Natural killer cell (primary cell): ENCODE data around the gene PIK3C2A. TPM values are rescaled to one million over a fixed set of nuclear protein-coding genes. Genes with fewer than 3 reads are reported as not detected.
"Not testable (repeated sequence)": the region's sequence is repeated elsewhere in the genome, so short reads cannot be mapped to it uniquely, and the experiment has no call there.

Source experiments
- ATAC-seq, 3 donors: fragments of 150-1000 bp in 2 of 3; fragments of 200-7000 bp in 1 of 3; cut with Tn5 transposase; 1 replicate in 1 of 3; 2 replicates in 2 of 3; pipeline ENCODE4 v1.10.0; 2021; ENCODE audit warnings: mild to moderate bottlenecking in 2 of 3, moderate library complexity in 2 of 3
- DNase-seq, 2 donors: peaks; one replicate each; pipeline versions ENCODE4 v3.0.0 to v3.0.0-alpha.2; 2013 to 2021; ENCODE audit warnings: mixed read lengths in 1 of 2
- H3K27ac ChIP-seq: one replicate; pipeline ENCODE4 v1.5.1; 2013; ENCODE audit warnings: mild to moderate bottlenecking, low read length
- H3K27me3 ChIP-seq: one replicate; pipeline ENCODE4 v1.6.1; 2013; ENCODE audit warnings: low read length; ENCODE audit not compliant: control insufficient read depth, insufficient read depth
- H3K36me3 ChIP-seq: one replicate; pipeline ENCODE4 v1.6.1; 2013; ENCODE audit warnings: low read length; ENCODE audit not compliant: control insufficient read depth, insufficient read depth
- H3K4me1 ChIP-seq: one replicate; pipeline ENCODE4 v1.6.1; 2013; ENCODE audit warnings: low read length; ENCODE audit not compliant: control insufficient read depth, insufficient read depth
- H3K4me3 ChIP-seq: one replicate; pipeline ENCODE4 v1.5.1; 2013; ENCODE audit warnings: low read length
- H3K9me3 ChIP-seq: one replicate; pipeline ENCODE4 v1.6.1; 2013; ENCODE audit warnings: low read length; ENCODE audit not compliant: control insufficient read depth, insufficient read depth
- H3K27ac Mint-ChIP-seq, 2 donors: one replicate each; pipeline ENCODE4 v1.8.0; 2022; ENCODE audit warnings: mild to moderate bottlenecking in 2 of 2, mixed read lengths in 2 of 2, moderate library complexity in 1 of 2
- H3K27me3 Mint-ChIP-seq, 2 donors: one replicate each; pipeline ENCODE4 v1.8.0; 2022; ENCODE audit warnings: low read depth in 2 of 2, mixed read lengths in 2 of 2
- H3K36me3 Mint-ChIP-seq: one replicate; pipeline ENCODE4 v1.8.0; 2022; ENCODE audit warnings: mixed read lengths
- H3K4me1 Mint-ChIP-seq, 2 donors: one replicate each; pipeline ENCODE4 v1.8.0; 2022; ENCODE audit warnings: mixed read lengths in 2 of 2
- H3K4me3 Mint-ChIP-seq: one replicate; pipeline ENCODE4 v1.8.0; 2022; ENCODE audit warnings: mild to moderate bottlenecking, moderate library complexity, mixed read lengths
- H3K9me3 Mint-ChIP-seq, 2 donors: one replicate each; pipeline ENCODE4 v1.8.0; 2022; ENCODE audit warnings: mixed read lengths in 2 of 2
- WGBS: methylation state at CpG from one replicate; pipeline ENCODE4 v1.1.7; 2013; ENCODE audit warnings: missing lambda C conversion rate; ENCODE audit not compliant: insufficient coverage; 5-methylcytosine and 5-hydroxymethylcytosine counted together
- intact Hi-C: fragments of 100-400 bp; cut with micrococcal nuclease; formaldehyde crosslinking; loops from one replicate; pipeline ENCODE4 v1.14.2; 2022
- total RNA-seq, 4 donors: library from RNA; stranded (reverse); fragments of 120-200 nt in 1 of 4; gene quantifications; one replicate each; pipeline versions ENCODE4 v1.2.3 to v1.2.4, GENCODE V29; 2013 to 2022
- TF ChIP-seq, protein P1 (sequence below): fragments of 200-600 bp; IDR thresholded peaks from one replicate; pipeline ENCODE4 v1.8.0; 2022; ENCODE audit warnings: antibody characterized with exemption

PIK3C2A gene
- total RNA-seq, 3 donors from 2014 or later (not counting 1 experiment from before 2014, with no cell fraction given) = 68.2 to 82.3 (median 69.1) TPM

DNA sequence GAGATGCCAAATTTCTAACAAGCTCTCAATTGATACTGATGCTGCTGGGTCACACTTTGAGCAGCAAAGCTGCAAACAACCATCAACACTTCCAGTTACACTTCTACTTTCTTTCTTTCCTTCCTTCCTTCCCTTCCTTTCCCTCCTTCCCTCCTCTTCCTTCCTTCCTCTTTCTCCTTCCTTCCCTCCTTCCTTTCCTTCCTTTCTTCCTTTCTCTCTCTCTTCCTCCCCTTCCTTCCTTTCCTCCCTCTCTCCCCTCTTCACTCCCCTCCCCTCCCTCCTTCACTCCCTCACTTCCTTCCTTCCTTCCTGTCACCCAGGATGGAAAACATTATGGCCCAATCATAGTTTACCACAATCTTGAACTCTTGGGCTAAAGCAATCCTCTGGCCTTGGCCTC is 33.0 kb upstream of the PIK3C2A start:
- H3K4me1 Mint-ChIP-seq = peaks cover 5 to 12% of the 10 kb centered on the region in 2 donors
- ATAC-seq = no peak
- no peaks in the 10 kb centered on the region for H3K27me3 Mint-ChIP-seq

DNA sequence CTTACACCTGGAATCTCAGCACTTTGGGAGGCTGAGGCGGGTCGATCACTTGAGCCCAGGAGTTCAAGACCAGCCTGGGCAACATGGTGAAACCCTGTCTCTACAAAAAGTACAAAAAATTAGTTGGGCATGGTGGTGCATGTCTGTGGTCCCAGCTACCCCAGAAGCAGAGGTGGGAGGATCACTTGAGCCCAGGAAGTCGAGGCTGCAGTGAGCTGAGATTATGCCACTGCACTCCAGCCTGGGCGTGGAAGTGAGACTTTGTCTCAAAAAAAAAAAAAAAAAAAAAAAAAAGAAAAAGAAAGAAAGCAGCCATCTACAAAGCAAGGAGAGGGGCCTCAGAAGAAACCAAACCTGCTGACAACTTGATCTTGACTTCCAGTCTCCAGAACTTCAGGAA is 32.1 kb upstream of the PIK3C2A start:
- not testable (repeated sequence) for H3K4me3 Mint-ChIP-seq
- intact Hi-C loops = loop anchor here (10.0 kb wide), 1 partner anchor 115 kb away; the partner anchor contains the start of gene NCR3LG1

More for the DNA sequence above, 33.0 kb upstream of the PIK3C2A start:
- TF ChIP-seq, protein P1, sequence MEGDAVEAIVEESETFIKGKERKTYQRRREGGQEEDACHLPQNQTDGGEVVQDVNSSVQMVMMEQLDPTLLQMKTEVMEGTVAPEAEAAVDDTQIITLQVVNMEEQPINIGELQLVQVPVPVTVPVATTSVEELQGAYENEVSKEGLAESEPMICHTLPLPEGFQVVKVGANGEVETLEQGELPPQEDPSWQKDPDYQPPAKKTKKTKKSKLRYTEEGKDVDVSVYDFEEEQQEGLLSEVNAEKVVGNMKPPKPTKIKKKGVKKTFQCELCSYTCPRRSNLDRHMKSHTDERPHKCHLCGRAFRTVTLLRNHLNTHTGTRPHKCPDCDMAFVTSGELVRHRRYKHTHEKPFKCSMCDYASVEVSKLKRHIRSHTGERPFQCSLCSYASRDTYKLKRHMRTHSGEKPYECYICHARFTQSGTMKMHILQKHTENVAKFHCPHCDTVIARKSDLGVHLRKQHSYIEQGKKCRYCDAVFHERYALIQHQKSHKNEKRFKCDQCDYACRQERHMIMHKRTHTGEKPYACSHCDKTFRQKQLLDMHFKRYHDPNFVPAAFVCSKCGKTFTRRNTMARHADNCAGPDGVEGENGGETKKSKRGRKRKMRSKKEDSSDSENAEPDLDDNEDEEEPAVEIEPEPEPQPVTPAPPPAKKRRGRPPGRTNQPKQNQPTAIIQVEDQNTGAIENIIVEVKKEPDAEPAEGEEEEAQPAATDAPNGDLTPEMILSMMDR = no peak
- H3K27ac ChIP-seq = no peak overlapping the region
- no peaks in the 10 kb centered on the region for H3K27me3 ChIP-seq
- H3K27ac Mint-ChIP-seq = peak overlapping the region in 1 of 2 donors; percentile 52
- H3K4me1 ChIP-seq = peaks cover 11% of the 10 kb centered on the region
- H3K36me3 ChIP-seq = no peaks in the 10 kb centered on the region
- H3K9me3 ChIP-seq = no peaks in the 10 kb centered on the region
- intact Hi-C loops = no loop called here
- DNase-seq = no peak
- H3K4me3 Mint-ChIP-seq = no peak overlapping the region
- no peaks in the 10 kb centered on the region for H3K36me3 Mint-ChIP-seq
- no peak overlapping the region for H3K4me3 ChIP-seq
- H3K9me3 Mint-ChIP-seq = no peaks in the 10 kb centered on the region

DNA sequence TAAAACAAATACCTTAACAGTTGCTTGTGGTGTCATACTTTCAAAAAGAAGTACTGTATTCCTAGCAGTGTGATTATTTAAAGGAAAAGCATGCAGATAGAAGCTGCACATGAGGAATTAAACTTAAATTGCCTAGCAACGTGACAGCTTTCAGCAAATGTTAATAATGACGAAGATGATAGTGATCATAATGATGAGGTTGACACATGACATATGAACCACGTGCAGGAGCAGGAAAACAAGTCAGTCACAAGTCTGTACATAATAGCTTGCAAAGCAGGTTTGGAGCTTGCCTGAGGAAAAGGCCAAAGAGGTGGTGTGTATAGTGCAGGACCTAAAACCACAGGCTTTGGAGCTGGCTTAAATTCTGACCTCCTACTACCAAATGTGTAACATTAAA is 30.6 kb upstream of the PIK3C2A start:
- Mint-ChIP-seq H3K36me3 (no peaks in the 10 kb centered on the region), H3K4me1 (peaks cover 0 to 7% of the 10 kb centered on the region in 2 donors), H3K27me3 (no peaks in the 10 kb centered on the region)

More for the DNA sequence above, 32.1 kb upstream of the PIK3C2A start:
- H3K36me3 ChIP-seq, DNase-seq, H3K27ac Mint-ChIP-seq, H3K4me3 ChIP-seq, ATAC-seq, H3K9me3 ChIP-seq, H3K9me3 Mint-ChIP-seq, H3K27me3 Mint-ChIP-seq, H3K36me3 Mint-ChIP-seq, H3K27me3 ChIP-seq, H3K27ac ChIP-seq, H3K4me1 ChIP-seq: not testable (repeated sequence)
- 75% methylated on average over 4 of the region's 4 CpGs for WGBS
- H3K4me1 Mint-ChIP-seq = peaks cover 5 to 12% of the 10 kb centered on the region in 2 donors

DNA sequence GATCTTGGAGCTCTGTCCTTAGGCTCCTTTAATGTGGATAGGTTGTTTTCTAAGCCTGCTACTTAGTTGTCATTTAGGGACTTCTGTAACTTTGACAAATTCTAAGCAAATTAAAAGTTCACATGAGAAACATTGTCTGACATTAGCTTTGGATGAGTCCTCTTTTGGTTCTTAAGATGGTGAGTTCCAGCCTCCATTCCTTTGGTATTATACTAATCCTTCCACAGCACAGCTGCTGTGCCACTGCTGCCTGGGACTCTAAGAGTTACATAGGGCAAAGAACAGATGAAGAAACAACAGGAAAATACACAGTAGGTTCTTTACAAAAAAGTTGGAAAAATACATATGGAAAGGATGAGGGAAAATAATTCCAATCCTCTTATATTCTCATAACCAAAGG is 25.3 kb upstream of the PIK3C2A start:
- intact Hi-C loops = loop anchor here (5.0 to 10.0 kb wide), 3 partner anchors 44 to 449 kb away; partner anchors contain the start of genes NCR3LG1 and NUCB2
- TF ChIP-seq, protein P1 = no peak
- H3K4me1 ChIP-seq = peaks cover 5% of the 10 kb centered on the region

More for the DNA sequence above, 30.6 kb upstream of the PIK3C2A start:
- Mint-ChIP-seq H3K27ac (no peak overlapping the region), H3K4me3 (no peak overlapping the region), H3K9me3 (no peaks in the 10 kb centered on the region)
- intact Hi-C loops = loop anchor here (10.0 kb wide), 1 partner anchor 116 kb away; the partner anchor contains the start of gene NCR3LG1
- DNase-seq = no peak
- Histone ChIP-seq H3K36me3 (no peaks in the 10 kb centered on the region), H3K27ac (no peak overlapping the region), H3K27me3 (no peaks in the 10 kb centered on the region), H3K4me3 (no peak overlapping the region), H3K9me3 (no peaks in the 10 kb centered on the region), H3K4me1 (no peaks in the 10 kb centered on the region)
- ATAC-seq = no peak
- 65% methylated on average over 3 of the region's 3 CpGs for WGBS
- TF ChIP-seq, protein P1 = no peak

More for the DNA sequence above, 25.3 kb upstream of the PIK3C2A start:
- Histone ChIP-seq H3K36me3 (no peaks in the 10 kb centered on the region), H3K9me3 (no peaks in the 10 kb centered on the region), H3K27me3 (no peaks in the 10 kb centered on the region), H3K4me3 (no peak overlapping the region), H3K27ac (no peak overlapping the region)
- no peaks in the 10 kb centered on the region for H3K36me3 Mint-ChIP-seq
- no peaks in the 10 kb centered on the region for H3K27me3 Mint-ChIP-seq
- no peak for ATAC-seq
- H3K4me3 Mint-ChIP-seq = no peak overlapping the region
- no peak for DNase-seq
- no peak overlapping the region for H3K27ac Mint-ChIP-seq
- no peaks in the 10 kb centered on the region for H3K9me3 Mint-ChIP-seq
- peaks cover 6 to 12% of the 10 kb centered on the region in 2 donors for H3K4me1 Mint-ChIP-seq
